H1 (cell line): Measurements from ENCODE around the gene MLYCD. TPM values are rescaled to one million over a fixed set of nuclear protein-coding genes. Genes with fewer than 3 reads are reported as not detected.

ENCODE experiments used
- CTBP2 ChIP-seq: IDR thresholded peaks from 2 replicates; pipeline ENCODE4 v1.7.0; 2011; ENCODE audit warnings: borderline replicate concordance, mild to moderate bottlenecking, moderate library complexity, mixed read lengths, low read length; ENCODE audit not compliant: insufficient read depth, insufficient read length
- RAD21 ChIP-seq, 2 experiments: IDR thresholded peaks in 1 of 2; conservative IDR thresholded peaks in 1 of 2; 2 replicates each; pipeline ENCODE4 v1.6.1; 2011; ENCODE audit warnings: low read depth in 2 of 2, low read length in 2 of 2, improper control_type of control experiment in 1 of 2, inconsistent platforms in 1 of 2, mild to moderate bottlenecking in 1 of 2, moderate library complexity in 1 of 2
- SIX5 ChIP-seq: IDR thresholded peaks from 2 replicates; pipeline ENCODE4 v1.6.1; 2011; ENCODE audit warnings: mild to moderate bottlenecking, low read depth, low read length
- polyA plus RNA-seq, 7 experiments: library from polyadenylated mRNA; depleted of rRNA in 3 of 7; stranded (reverse) in 5 of 7; unstranded in 2 of 7; fragments of >200 nt in 5 of 7; fragments of 200-250 nt in 2 of 7; gene quantifications; 1 replicate in 5 of 7; 2 replicates in 1 of 7; 4 replicates in 1 of 7; pipeline versions ENCODE4 v1.2.1 to v1.2.3, GENCODE V29; 2011 to 2013; ENCODE audit warnings: missing spikeins in 2 of 7, mixed read lengths in 2 of 7
- total RNA-seq: library from RNA; stranded (reverse); fragmentation: NEBNext Ultra II Directional; extraction: Animal tissue kit (Norgen Biotek cat#: 25700); gene quantifications from 2 replicates; pipeline ENCODE4 v1.2.1, GENCODE V29; 2021

MLYCD gene
- total and polyA plus RNA-seq, 2 of the 8 experiments (the other 6 are each of a cell fraction or from before 2014, with no cell fraction given): 3.7 to 7.0 TPM

DNA sequence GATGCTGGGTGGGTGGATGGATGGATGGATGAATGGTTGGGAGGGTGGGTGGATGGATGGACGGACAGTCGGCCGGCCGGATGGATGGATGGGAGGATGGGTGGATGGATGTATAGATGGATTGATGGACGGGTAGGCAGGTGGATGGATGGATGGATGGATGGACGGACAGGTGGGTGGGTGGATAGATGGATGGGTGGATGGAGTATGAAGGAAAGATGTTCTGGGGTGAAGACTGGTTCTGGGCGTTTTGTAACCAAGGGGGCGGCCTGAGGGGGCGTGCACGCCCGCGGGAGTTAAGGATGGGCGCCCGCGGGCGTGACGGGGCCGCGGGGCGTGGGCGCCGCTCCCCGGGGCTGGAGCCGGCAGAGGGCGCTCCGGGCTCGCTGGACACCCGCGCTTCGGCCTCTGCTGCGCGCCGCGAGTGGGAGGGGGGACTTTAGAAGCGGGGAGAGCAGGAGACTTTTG, 69.0 kb downstream of the MLYCD start, which contains the start of gene NECAB2 (continued):
- TF ChIP-seq RAD21 (IDR thresholded peaks at IDR 0.05 in 1 of 2, conservative IDR thresholded peaks at IDR 0.05 in 1 of 2; ENCODE audit: low read depth in 2 of 2, low read length in 2 of 2): peak; percentile 62 to 85
- no peak for TF ChIP-seq SIX5
- no peak for TF ChIP-seq CTBP2
